Sigmoid colon (tissue), 4 donors: ENCODE measurements around the gene TYW1B.
"Not testable (repeated sequence)": the region's sequence is repeated elsewhere in the genome, so short reads cannot be mapped to it uniquely, and the experiment has no call there.

Experiments used
- EP300 ChIP-seq, 4 donors: sonication (generic); formaldehyde crosslinking; IDR thresholded peaks; one replicate each; pipeline ENCODE4 v1.6.1; 2017; ENCODE audit warnings: antibody characterized with exemption in 4 of 4
- POLR2A ChIP-seq, 2 donors: fragments of 450-650 bp; IDR thresholded peaks; one replicate each; pipeline ENCODE4 v1.6.1; 2016; ENCODE audit warnings: antibody characterized with exemption in 2 of 2, mild to moderate bottlenecking in 2 of 2, moderate library complexity in 2 of 2
- POLR2AphosphoS5 ChIP-seq, 4 donors: sonication (generic); formaldehyde crosslinking; IDR thresholded peaks; one replicate each; pipeline ENCODE4 v1.6.1; 2017; ENCODE audit warnings: antibody characterized with exemption in 4 of 4
- TF ChIP-seq, protein P1 (sequence below), 4 experiments: fragments of 450-650 bp in 3 of 4; fragments of 200-600 bp in 1 of 4; IDR thresholded peaks; one replicate each; pipeline ENCODE4 v1.5.1; 2016 to 2019; ENCODE audit warnings: antibody characterized with exemption in 4 of 4, mild to moderate bottlenecking in 3 of 4, moderate library complexity in 2 of 4

DNA sequence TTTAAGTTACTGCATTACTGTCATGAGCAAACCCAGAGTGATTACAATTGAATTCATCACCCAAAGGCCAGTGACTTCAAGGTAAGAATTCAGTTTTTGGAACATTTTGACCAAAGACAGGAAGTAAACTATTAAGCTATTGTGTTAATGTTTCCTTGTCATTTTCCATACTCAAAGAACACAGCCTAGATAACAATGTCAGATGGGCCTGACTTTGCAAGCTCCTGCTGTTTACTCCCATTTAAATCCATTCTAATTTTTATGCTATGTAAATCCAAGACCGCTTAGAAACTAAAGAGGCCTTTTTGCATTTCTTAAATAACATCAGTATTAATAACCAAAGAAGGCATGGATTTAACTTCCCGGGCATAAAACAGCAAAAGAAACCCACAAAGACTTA, 136.6 kb downstream of the TYW1B start:
- TF ChIP-seq EP300, POLR2AphosphoS5, POLR2A (IDR thresholded peaks at IDR 0.05): not testable (repeated sequence)
- TF ChIP-seq, protein P1, sequence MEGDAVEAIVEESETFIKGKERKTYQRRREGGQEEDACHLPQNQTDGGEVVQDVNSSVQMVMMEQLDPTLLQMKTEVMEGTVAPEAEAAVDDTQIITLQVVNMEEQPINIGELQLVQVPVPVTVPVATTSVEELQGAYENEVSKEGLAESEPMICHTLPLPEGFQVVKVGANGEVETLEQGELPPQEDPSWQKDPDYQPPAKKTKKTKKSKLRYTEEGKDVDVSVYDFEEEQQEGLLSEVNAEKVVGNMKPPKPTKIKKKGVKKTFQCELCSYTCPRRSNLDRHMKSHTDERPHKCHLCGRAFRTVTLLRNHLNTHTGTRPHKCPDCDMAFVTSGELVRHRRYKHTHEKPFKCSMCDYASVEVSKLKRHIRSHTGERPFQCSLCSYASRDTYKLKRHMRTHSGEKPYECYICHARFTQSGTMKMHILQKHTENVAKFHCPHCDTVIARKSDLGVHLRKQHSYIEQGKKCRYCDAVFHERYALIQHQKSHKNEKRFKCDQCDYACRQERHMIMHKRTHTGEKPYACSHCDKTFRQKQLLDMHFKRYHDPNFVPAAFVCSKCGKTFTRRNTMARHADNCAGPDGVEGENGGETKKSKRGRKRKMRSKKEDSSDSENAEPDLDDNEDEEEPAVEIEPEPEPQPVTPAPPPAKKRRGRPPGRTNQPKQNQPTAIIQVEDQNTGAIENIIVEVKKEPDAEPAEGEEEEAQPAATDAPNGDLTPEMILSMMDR (IDR thresholded peaks at IDR 0.05) = not testable (repeated sequence)
